ENCODE data around the gene PTPRG.

DNA sequence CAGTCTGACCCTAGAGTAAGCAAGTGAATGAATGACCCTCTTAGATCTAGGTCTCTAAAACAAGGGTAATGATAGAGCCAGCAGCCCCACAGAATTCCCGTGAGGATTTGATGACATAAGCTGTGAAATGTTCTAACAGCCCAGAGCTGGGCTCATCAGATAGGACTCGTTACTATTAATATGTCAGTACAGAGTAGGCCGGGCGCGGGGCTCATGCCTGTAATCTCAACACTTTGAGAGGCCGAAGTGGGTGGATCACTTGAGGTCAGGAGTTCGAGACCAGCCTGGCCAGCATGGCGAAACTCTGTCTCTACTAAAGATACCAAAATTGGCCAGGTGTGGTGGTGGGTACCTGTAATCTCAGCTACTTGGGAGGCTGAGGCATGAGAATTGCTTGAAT is 621.7 kb downstream of the PTPRG start:
- TF ChIP-seq CTCF (IDR thresholded peaks at IDR 0.05) (no peak), POLR2A (IDR thresholded peaks at IDR 0.05) (no peak)
